Lower leg skin (tissue), 3 donors: ENCODE data around the gene CEP128.

Source experiments
- POLR2A ChIP-seq, 2 donors: fragments of 450-650 bp; IDR thresholded peaks; one replicate each; pipeline ENCODE4 v1.6.1; 2016 to 2017; ENCODE audit warnings: antibody characterized with exemption in 2 of 2, mild to moderate bottlenecking in 1 of 2, moderate library complexity in 1 of 2
- TF ChIP-seq, protein P1 (sequence below), 3 donors: fragments of 450-650 bp; IDR thresholded peaks; one replicate each; pipeline ENCODE4 v1.5.1; 2016; ENCODE audit warnings: antibody characterized with exemption in 3 of 3, mild to moderate bottlenecking in 3 of 3, moderate library complexity in 2 of 3

DNA sequence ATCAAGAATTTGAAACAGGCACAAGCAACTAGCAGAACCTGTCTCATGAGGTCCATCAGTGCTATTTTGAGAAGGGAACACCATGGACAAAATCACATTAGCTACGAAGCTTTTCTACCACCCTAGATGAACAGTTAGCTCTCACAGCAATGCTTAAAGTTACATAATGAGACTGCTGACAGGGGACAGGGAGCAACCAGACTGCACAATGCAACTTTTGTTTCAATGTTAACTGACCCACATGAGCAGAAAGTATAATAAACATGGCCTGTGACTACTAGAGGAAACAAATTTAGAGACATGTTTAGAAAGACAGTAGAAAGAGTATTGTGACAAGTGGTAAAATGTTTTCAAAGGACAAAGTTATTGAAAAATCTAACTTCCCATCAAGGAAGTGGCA lies 282.8 kb downstream of the CEP128 start:
- no peak for TF ChIP-seq POLR2A (IDR thresholded peaks at IDR 0.05)
- TF ChIP-seq, protein P1, sequence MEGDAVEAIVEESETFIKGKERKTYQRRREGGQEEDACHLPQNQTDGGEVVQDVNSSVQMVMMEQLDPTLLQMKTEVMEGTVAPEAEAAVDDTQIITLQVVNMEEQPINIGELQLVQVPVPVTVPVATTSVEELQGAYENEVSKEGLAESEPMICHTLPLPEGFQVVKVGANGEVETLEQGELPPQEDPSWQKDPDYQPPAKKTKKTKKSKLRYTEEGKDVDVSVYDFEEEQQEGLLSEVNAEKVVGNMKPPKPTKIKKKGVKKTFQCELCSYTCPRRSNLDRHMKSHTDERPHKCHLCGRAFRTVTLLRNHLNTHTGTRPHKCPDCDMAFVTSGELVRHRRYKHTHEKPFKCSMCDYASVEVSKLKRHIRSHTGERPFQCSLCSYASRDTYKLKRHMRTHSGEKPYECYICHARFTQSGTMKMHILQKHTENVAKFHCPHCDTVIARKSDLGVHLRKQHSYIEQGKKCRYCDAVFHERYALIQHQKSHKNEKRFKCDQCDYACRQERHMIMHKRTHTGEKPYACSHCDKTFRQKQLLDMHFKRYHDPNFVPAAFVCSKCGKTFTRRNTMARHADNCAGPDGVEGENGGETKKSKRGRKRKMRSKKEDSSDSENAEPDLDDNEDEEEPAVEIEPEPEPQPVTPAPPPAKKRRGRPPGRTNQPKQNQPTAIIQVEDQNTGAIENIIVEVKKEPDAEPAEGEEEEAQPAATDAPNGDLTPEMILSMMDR (IDR thresholded peaks at IDR 0.05), result no peak
